ENCODE measurements around the gene DPF3. TPM values are rescaled to one million over a fixed set of nuclear protein-coding genes. Genes with fewer than 3 reads are reported as not detected.

The DPF3 gene
- total RNA-seq, 1 donor from 2014 or later, result 0.11 TPM

DNA sequence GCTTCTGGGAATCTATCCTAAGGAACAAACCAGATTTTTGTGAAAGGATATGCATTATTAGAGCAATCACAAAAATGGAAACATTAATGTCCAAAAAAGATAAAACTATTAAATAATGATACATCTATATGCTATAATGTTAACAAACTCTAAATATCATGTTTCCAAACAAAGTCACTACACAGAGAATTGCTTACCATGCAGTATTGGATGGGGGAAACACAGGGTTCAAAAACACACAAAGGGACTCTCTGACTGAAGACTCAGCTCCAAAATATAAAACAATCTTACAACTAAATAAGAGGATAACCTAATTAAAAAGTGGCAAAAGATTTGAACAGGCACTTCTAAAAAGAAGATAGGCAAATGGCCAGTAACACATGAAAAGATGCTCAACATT lies 304.2 kb downstream of the DPF3 start:
- no peaks in the 10 kb centered on the region for H3K27me3 ChIP-seq
- H3K9me3 ChIP-seq, result no peaks in the 10 kb centered on the region
- no peak for DNase-seq (ENCODE audit: low spot score in 2 of 2)
- H3K27ac ChIP-seq, result no peak overlapping the region
- intact Hi-C loops (cut with DNase I), result no loop called here
- H3K4me3 ChIP-seq, result no peak overlapping the region
- TF ChIP-seq, protein P1, sequence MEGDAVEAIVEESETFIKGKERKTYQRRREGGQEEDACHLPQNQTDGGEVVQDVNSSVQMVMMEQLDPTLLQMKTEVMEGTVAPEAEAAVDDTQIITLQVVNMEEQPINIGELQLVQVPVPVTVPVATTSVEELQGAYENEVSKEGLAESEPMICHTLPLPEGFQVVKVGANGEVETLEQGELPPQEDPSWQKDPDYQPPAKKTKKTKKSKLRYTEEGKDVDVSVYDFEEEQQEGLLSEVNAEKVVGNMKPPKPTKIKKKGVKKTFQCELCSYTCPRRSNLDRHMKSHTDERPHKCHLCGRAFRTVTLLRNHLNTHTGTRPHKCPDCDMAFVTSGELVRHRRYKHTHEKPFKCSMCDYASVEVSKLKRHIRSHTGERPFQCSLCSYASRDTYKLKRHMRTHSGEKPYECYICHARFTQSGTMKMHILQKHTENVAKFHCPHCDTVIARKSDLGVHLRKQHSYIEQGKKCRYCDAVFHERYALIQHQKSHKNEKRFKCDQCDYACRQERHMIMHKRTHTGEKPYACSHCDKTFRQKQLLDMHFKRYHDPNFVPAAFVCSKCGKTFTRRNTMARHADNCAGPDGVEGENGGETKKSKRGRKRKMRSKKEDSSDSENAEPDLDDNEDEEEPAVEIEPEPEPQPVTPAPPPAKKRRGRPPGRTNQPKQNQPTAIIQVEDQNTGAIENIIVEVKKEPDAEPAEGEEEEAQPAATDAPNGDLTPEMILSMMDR (IDR thresholded peaks at IDR 0.05), result no peak
- H3K4me1 ChIP-seq, result no peaks in the 10 kb centered on the region
- H3K36me3 ChIP-seq, result no peaks in the 10 kb centered on the region

DNA sequence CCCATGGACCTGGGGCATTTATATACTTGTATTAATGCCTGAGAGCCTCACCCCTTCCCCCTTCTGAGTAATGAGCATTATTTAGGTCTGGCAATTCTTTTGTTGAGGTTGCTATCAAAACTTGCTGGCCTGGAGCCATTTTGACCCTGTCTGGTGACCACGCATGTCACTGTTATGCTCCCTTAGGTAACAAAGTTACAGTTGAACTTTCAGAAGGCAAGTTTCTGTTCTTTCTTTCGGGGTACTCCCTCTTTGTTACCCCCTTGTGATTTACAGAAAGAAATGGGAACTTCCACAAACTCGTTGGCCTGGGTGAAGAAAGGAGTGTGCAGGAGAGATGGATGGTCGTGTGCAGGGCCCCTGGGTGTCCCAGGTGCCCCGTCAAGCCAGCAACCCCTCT lies 305.4 kb downstream of the DPF3 start:
- no peaks in the 10 kb centered on the region for H3K27me3 ChIP-seq
- DNase-seq (ENCODE audit: low spot score in 2 of 2), result no peak
- no peak overlapping the region for H3K27ac ChIP-seq
- H3K9me3 ChIP-seq, result no peaks in the 10 kb centered on the region
- no peak overlapping the region for H3K4me3 ChIP-seq
- H3K36me3 ChIP-seq, result no peaks in the 10 kb centered on the region
- intact Hi-C loops (cut with DNase I), result no loop called here
- TF ChIP-seq, protein P1 (IDR thresholded peaks at IDR 0.05), result no peak
- no peaks in the 10 kb centered on the region for H3K4me1 ChIP-seq

DNA sequence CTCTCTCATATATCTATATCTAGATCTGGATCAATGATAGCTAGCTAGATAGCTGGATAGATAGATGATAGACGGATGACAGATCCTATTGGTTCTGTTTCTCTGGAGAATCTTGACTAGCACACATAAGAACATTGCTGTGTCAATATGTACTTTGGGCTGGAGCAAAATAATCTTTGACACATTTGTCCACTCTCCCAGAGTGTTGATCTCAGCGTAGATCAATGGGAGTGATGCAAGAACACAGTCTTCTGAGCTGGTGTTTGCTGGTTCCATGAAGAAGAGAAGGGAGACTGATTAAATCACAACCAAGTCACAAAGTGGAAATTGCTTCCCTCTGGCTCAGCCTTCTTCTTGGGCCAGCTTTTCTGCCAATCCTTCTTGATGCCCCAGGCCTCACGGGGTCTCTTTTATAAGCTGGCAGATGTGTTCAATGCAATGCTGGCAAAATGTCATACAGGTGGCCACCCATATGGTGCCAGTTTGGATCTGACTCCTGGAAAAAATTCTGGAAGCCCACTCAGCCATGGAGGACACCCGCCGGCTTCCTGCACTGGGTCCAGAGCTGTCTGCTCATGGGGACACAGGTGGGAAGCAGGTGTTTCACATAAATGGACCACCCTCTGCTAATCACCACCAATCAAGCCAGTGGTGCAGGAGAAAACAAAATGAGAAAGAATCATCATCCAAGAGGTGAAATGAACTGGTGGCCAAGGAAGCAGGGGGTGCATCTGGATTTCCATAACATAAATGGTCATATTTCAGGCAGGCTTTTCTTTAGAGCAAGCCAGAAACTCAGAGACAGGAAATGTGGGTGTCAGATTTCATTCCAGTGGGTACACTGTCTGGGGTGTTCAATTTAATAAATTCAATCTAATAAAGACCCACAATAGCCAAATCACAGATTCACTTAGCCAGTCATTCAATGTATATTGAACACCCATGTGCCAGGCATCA lies 310.3 kb downstream of the DPF3 start:
- DNase-seq (ENCODE audit: low spot score in 2 of 2), result peak in 1 of 2 donors; percentile 52

DNA sequence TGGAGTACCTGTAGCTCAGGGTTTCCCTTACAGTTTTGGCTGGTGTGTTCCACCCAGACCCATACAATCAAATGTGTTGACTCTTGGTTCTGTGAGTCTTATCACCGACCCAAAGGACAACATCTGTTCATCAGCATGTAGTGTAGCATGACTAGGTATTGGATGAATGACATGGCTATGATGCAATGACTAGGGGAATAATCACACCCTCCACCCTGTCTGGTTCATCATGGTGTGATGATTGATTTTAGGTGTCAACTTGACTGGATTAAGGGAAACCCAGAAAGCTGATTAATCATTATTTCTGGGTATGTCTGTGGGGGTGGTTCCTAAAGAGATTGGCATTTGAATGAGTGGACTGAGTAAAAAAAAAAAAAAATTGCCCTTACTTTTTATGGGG lies 311.3 kb downstream of the DPF3 start:
- no peaks in the 10 kb centered on the region for H3K36me3 ChIP-seq
- TF ChIP-seq, protein P1 (IDR thresholded peaks at IDR 0.05), result no peak
- H3K27ac ChIP-seq, result no peak overlapping the region
- no peaks in the 10 kb centered on the region for H3K9me3 ChIP-seq
- no peaks in the 10 kb centered on the region for H3K27me3 ChIP-seq
- intact Hi-C loops (cut with DNase I), result no loop called here
- no peaks in the 10 kb centered on the region for H3K4me1 ChIP-seq
- H3K4me3 ChIP-seq, result no peak overlapping the region
- no peak for DNase-seq (ENCODE audit: low spot score in 2 of 2)

More for the DNA sequence above, 310.3 kb downstream of the DPF3 start:
- H3K4me1 ChIP-seq, result no peaks in the 10 kb centered on the region
- intact Hi-C loops (cut with DNase I), result no loop called here
- no peaks in the 10 kb centered on the region for H3K27me3 ChIP-seq
- no peaks in the 10 kb centered on the region for H3K9me3 ChIP-seq
- TF ChIP-seq, protein P1 (IDR thresholded peaks at IDR 0.05), result no peak
- H3K4me3 ChIP-seq, result no peak overlapping the region
- H3K36me3 ChIP-seq, result no peaks in the 10 kb centered on the region
- H3K27ac ChIP-seq, result no peak overlapping the region

DNA sequence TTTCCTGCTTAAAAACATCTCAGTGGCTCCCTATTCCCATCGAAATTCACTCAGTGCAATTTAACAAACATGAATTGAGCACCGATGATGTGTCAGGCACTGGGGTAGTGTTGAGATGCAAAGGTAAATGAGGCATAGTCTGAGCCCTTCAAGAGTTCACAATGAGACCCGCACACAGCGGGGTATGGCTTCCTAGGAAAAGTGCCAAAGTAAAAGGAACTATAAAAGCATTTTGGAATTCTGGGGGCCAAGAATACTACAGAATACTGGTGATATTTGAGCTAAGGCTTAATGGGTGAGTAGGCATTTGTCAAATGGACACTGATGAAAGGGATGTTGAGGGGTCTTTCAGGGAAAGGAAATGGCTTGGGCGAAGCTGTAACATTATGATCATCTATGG lies 315.4 kb downstream of the DPF3 start:
- intact Hi-C loops (cut with DNase I), result no loop called here
- Histone ChIP-seq H3K4me3 (no peak overlapping the region), H3K36me3 (no peaks in the 10 kb centered on the region), H3K27me3 (no peaks in the 10 kb centered on the region), H3K4me1 (no peaks in the 10 kb centered on the region), H3K27ac (no peak overlapping the region), H3K9me3 (no peaks in the 10 kb centered on the region)
- TF ChIP-seq, protein P1 (IDR thresholded peaks at IDR 0.05), result no peak
- no peak for DNase-seq (ENCODE audit: low spot score in 2 of 2)

Measured in ascending aorta (tissue), 2 donors.